NCI-H774 (cell line): Measurements from ENCODE around the gene SLITRK1.

Experiments
- DNase-seq: peaks from one replicate; lab custom pipeline; 2025; lab: John Stamatoyannopoulos, UW

SLITRK1 gene

DNA sequence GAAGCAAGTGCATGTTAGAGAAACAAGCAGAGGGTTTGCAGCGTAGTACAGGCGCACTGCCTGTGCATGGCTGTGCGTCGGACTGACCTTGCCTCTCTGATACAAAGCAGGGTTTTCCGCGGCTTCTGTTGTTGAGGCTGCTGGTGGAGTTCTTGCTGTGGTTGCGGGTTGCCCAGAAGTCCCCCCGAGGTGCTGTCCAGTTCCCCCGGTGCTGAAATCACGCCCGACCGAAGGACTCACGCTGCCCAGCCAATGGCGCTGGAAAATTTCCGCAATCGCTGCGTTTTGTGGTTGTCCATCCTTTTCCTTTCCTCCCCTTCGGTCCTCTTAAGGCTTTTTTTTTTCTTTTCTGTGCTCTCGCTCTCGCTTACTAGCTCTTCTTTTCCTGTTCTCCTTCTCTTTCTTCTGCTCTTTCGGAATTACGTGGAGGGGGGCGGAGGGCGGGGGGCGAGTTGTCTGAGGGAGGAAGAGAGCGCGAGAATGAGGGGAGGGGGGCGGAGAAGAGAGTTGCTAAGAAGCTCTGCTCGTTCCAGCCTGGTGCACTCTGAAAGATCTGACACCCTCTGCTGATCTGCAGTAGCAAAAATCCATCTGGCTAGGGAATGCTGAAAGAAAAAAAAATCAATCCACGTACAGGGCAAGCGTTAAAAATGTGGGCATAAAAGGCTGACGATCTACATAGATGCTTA, at the start of gene SLITRK1:
Gene SLITRK1 (minus strand): TSS at position 558 of the 689 bp plus-strand sequence. CDS start 967 bp downstream, outside the sequence.
- no peak for DNase-seq

- no peak for DNase-seq
Observed at GRCh38 chr13:83929157-83929556, 46.9 kb upstream of the SLITRK1 start.

- no peak for DNase-seq
Observed at GRCh38 chr13:83919775-83920174, 37.5 kb upstream of the SLITRK1 start.

- DNase-seq = no peak
Observed at GRCh38 chr13:83914368-83914767, 32.1 kb upstream of the SLITRK1 start.

- no peak for DNase-seq
Observed at GRCh38 chr13:83907196-83907989, 25.1 kb upstream of the SLITRK1 start.

GRCh38 chr13:83906240-83906820, 24.1 kb upstream of the SLITRK1 start:
- DNase-seq = no peak

DNA sequence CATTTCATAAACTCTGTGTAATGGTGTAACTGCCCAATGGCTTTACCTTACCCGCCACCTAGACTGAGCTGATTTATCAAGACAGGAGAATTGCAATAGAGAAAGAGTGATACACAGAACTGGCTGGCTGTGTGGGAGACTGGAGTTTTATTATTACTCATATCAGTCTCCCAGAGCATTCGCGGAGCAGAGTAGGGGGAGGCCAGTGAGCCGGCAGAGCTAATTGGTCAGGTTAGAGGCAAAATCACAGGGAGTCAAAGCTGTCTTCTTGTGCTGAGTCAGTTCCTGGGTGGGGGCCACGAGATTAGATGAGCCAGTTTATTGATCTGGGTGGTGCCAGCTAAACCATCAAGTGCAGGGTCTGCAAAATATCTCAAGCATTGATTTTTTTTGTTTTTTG, 23.4 kb upstream of the SLITRK1 start:
- no peak for DNase-seq

DNA sequence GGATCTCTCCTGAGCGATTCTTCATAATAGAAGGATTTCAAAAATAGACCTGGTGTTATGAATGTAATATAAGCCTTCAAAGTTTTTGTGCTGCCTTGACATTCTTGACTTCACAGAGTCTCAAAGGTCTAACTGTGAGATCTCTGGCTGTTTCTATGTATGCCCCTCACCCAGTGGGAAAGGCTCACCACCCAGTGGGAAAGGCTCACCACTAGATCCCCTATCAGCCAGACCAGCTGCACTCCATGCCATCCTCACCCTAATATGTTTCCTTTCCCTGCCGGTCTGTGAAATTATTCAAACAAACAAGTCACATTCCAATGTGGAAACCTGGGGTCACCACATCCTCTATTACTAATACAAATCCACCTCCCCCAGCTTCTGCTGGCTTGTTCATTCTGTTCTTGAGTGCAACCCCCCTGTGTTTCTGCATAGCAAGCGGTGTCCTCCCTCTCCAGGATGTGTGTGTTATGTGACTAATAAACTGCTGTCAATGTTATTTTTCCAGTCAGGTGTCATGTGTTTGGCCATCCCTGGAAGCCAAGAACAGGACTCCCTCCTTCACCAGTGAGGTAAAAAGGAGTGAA, 13.8 kb upstream of the SLITRK1 start:
- DNase-seq = no peak

DNA sequence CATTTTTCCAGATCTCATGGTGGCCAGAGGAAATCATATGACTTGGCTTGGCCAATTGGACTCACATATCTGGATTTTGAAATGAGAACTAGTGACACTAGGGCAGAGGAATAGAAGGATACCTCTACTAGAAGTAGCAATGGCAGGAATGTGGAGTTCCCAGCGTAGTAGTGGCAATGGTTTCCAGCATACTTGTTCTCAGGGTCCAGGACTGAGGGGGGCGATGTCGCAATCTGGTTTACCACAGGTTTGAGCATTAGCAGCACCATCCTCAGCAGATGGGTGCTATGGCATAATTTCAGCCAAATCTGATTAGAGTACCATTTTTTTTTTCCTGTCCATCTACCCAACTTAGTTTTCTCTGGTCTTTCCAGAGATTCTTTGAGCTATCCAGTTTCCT, 8.1 kb upstream of the SLITRK1 start:
- DNase-seq = no peak

- DNase-seq = no peak
Observed at GRCh38 chr13:83884141-83884540, 1.9 kb upstream of the SLITRK1 start.

GRCh38 chr13:83883061-83883523, 818 bp upstream of the SLITRK1 start:
- peak; percentile 19 for DNase-seq

DNA sequence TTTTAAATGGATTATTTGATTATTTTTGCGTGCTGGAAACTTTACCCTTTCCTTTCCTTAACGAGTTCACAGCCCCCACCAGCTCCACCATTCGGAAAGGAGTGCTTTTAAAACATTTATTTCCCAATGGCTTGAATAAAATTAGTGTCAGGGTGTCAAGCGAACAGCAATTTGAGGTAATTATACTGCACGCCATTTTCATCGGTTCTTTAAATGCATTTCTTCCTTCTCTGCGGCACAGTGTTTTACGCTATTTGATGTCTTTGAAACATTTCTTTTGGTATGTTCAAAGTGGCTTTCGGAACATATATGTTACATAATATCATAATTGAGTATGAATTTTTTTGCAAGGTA, 309 bp upstream of the SLITRK1 start:
- DNase-seq = no peak

DNA sequence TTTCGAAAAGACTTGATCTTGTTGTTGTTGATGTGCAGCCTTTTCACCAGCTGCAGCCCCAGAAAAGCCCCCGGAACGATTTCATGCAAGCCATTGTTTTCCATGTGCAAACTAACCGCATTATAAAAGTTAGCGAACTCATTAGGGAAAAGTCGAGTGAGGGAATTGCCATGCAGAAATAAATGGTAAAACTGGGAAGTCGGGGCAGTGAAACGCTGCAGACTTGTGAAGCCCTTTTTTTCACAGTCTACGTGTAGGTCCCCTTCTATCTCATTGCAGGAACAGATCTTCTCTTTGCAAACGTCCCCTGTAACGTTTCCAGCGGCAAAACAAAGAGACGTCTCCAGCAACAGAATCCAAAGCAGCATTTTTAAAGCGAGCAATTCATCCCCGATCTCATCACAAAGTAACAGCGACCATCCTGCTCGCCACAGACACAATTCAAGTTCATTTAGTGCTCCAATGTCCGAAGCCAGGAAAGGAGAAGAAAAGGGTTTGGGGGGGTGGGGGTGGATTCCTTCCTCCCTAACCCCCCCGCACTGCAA, 1.1 kb downstream of the SLITRK1 start:
- DNase-seq = no peak

- no peak for DNase-seq
Observed at GRCh38 chr13:83880275-83881139, 1.8 kb downstream of the SLITRK1 start.

- no peak for DNase-seq
Observed at GRCh38 chr13:83879431-83880171, 2.7 kb downstream of the SLITRK1 start.

- no peak for DNase-seq
Observed at GRCh38 chr13:83878691-83879430, 3.4 kb downstream of the SLITRK1 start.

GRCh38 chr13:83877651-83878355, 4.5 kb downstream of the SLITRK1 start:
- DNase-seq = no peak

- no peak for DNase-seq
Observed at GRCh38 chr13:83876546-83876945, 5.7 kb downstream of the SLITRK1 start.

DNA sequence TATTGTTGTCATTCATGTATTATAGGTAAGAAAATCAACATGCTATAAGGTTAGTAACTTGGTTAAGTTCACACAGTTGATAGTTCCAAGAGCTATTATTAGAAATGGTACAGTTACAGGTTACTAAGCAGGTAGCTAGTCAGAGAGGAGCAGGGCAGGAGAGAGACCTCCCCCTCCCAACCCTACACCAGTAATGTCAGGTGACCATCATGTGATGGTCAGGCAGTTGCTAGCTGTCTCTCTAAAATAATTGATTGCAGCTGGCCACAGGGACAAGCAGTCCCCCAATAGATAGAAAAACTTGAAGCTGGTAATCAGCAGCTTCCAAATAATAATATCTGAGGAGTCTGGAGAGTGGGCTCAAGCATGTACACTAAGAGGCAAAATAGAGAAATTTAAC, 14.6 kb downstream of the SLITRK1 start:
- no peak for DNase-seq
